ENCODE measurements around the gene C6orf120.

DNA sequence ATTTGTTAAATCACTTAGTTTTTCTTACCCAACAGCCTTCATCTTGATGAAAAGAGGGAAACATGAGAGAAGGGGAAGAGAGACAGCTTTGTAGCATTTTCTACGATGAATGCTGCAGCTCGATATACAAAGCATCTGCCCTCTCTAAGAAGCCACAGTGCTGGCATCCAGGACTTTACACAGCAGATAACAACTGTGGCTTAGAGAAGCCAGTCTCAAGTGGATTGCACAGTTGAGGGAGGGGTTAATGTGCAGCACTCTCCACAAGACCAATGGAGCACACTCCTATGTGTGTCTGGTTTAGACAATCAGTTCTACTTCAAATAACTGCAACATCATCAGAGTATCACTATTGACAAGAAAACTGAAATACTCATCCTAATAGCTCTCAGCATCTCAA is 5.8 kb downstream of the C6orf120 start:
- TF ChIP-seq MTA1 (IDR thresholded peaks at IDR 0.05; ENCODE audit: borderline replicate concordance), result no peak
- TF ChIP-seq, protein P1, sequence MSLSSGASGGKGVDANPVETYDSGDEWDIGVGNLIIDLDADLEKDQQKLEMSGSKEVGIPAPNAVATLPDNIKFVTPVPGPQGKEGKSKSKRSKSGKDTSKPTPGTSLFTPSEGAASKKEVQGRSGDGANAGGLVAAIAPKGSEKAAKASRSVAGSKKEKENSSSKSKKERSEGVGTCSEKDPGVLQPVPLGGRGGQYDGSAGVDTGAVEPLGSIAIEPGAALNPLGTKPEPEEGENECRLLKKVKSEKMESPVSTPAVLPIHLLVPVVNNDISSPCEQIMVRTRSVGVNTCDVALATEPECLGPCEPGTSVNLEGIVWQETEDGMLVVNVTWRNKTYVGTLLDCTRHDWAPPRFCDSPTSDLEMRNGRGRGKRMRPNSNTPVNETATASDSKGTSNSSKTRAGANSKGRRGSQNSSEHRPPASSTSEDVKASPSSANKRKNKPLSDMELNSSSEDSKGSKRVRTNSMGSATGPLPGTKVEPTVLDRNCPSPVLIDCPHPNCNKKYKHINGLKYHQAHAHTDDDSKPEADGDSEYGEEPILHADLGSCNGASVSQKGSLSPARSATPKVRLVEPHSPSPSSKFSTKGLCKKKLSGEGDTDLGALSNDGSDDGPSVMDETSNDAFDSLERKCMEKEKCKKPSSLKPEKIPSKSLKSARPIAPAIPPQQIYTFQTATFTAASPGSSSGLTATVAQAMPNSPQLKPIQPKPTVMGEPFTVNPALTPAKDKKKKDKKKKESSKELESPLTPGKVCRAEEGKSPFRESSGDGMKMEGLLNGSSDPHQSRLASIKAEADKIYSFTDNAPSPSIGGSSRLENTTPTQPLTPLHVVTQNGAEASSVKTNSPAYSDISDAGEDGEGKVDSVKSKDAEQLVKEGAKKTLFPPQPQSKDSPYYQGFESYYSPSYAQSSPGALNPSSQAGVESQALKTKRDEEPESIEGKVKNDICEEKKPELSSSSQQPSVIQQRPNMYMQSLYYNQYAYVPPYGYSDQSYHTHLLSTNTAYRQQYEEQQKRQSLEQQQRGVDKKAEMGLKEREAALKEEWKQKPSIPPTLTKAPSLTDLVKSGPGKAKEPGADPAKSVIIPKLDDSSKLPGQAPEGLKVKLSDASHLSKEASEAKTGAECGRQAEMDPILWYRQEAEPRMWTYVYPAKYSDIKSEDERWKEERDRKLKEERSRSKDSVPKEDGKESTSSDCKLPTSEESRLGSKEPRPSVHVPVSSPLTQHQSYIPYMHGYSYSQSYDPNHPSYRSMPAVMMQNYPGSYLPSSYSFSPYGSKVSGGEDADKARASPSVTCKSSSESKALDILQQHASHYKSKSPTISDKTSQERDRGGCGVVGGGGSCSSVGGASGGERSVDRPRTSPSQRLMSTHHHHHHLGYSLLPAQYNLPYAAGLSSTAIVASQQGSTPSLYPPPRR (CRISPR knock-in tag; IDR thresholded peaks at IDR 0.05; ENCODE audit: borderline replicate concordance), result no peak
- no peak for TF ChIP-seq SP2 (IDR thresholded peaks at IDR 0.05; ENCODE audit: extremely low read depth, low read depth, low read length, poor library complexity, severe bottlenecking)
- TF ChIP-seq, protein P2, sequence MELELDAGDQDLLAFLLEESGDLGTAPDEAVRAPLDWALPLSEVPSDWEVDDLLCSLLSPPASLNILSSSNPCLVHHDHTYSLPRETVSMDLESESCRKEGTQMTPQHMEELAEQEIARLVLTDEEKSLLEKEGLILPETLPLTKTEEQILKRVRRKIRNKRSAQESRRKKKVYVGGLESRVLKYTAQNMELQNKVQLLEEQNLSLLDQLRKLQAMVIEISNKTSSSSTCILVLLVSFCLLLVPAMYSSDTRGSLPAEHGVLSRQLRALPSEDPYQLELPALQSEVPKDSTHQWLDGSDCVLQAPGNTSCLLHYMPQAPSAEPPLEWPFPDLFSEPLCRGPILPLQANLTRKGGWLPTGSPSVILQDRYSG (tag; conservative IDR thresholded peaks at IDR 0.05; ENCODE audit: low read depth), result no peak
- TF ChIP-seq, protein P3, sequence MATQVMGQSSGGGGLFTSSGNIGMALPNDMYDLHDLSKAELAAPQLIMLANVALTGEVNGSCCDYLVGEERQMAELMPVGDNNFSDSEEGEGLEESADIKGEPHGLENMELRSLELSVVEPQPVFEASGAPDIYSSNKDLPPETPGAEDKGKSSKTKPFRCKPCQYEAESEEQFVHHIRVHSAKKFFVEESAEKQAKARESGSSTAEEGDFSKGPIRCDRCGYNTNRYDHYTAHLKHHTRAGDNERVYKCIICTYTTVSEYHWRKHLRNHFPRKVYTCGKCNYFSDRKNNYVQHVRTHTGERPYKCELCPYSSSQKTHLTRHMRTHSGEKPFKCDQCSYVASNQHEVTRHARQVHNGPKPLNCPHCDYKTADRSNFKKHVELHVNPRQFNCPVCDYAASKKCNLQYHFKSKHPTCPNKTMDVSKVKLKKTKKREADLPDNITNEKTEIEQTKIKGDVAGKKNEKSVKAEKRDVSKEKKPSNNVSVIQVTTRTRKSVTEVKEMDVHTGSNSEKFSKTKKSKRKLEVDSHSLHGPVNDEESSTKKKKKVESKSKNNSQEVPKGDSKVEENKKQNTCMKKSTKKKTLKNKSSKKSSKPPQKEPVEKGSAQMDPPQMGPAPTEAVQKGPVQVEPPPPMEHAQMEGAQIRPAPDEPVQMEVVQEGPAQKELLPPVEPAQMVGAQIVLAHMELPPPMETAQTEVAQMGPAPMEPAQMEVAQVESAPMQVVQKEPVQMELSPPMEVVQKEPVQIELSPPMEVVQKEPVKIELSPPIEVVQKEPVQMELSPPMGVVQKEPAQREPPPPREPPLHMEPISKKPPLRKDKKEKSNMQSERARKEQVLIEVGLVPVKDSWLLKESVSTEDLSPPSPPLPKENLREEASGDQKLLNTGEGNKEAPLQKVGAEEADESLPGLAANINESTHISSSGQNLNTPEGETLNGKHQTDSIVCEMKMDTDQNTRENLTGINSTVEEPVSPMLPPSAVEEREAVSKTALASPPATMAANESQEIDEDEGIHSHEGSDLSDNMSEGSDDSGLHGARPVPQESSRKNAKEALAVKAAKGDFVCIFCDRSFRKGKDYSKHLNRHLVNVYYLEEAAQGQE (IDR thresholded peaks at IDR 0.05; ENCODE audit: borderline replicate concordance), result no peak
- TF ChIP-seq, protein P3 (CRISPR knock-in tag; IDR thresholded peaks at IDR 0.05; ENCODE audit: low read depth), result no peak
- TF ChIP-seq, protein P4, sequence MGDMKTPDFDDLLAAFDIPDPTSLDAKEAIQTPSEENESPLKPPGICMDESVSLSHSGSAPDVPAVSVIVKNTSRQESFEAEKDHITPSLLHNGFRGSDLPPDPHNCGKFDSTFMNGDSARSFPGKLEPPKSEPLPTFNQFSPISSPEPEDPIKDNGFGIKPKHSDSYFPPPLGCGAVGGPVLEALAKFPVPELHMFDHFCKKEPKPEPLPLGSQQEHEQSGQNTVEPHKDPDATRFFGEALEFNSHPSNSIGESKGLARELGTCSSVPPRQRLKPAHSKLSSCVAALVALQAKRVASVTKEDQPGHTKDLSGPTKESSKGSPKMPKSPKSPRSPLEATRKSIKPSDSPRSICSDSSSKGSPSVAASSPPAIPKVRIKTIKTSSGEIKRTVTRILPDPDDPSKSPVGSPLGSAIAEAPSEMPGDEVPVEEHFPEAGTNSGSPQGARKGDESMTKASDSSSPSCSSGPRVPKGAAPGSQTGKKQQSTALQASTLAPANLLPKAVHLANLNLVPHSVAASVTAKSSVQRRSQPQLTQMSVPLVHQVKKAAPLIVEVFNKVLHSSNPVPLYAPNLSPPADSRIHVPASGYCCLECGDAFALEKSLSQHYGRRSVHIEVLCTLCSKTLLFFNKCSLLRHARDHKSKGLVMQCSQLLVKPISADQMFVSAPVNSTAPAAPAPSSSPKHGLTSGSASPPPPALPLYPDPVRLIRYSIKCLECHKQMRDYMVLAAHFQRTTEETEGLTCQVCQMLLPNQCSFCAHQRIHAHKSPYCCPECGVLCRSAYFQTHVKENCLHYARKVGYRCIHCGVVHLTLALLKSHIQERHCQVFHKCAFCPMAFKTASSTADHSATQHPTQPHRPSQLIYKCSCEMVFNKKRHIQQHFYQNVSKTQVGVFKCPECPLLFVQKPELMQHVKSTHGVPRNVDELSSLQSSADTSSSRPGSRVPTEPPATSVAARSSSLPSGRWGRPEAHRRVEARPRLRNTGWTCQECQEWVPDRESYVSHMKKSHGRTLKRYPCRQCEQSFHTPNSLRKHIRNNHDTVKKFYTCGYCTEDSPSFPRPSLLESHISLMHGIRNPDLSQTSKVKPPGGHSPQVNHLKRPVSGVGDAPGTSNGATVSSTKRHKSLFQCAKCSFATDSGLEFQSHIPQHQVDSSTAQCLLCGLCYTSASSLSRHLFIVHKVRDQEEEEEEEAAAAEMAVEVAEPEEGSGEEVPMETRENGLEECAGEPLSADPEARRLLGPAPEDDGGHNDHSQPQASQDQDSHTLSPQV (IDR thresholded peaks at IDR 0.05), result no peak
- no peak for TF ChIP-seq POLR2AphosphoS5 (IDR thresholded peaks at IDR 0.05; ENCODE audit: control insufficient read depth, insufficient read depth, low read depth, low read length)
- TF ChIP-seq, protein P5, sequence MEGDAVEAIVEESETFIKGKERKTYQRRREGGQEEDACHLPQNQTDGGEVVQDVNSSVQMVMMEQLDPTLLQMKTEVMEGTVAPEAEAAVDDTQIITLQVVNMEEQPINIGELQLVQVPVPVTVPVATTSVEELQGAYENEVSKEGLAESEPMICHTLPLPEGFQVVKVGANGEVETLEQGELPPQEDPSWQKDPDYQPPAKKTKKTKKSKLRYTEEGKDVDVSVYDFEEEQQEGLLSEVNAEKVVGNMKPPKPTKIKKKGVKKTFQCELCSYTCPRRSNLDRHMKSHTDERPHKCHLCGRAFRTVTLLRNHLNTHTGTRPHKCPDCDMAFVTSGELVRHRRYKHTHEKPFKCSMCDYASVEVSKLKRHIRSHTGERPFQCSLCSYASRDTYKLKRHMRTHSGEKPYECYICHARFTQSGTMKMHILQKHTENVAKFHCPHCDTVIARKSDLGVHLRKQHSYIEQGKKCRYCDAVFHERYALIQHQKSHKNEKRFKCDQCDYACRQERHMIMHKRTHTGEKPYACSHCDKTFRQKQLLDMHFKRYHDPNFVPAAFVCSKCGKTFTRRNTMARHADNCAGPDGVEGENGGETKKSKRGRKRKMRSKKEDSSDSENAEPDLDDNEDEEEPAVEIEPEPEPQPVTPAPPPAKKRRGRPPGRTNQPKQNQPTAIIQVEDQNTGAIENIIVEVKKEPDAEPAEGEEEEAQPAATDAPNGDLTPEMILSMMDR (IDR thresholded peaks at IDR 0.05 in 2 of 3, conservative IDR thresholded peaks at IDR 0.05 in 1 of 3; ENCODE audit: insufficient read depth in 2 of 3, low read depth in 1 of 3, low read length in 3 of 3), result no peak

Data from K562 (cell line).